ENCODE measurements around the gene NEO1. TPM values are rescaled to one million over a fixed set of nuclear protein-coding genes. Genes with fewer than 3 reads are reported as not detected.

Gene NEO1, protein sequence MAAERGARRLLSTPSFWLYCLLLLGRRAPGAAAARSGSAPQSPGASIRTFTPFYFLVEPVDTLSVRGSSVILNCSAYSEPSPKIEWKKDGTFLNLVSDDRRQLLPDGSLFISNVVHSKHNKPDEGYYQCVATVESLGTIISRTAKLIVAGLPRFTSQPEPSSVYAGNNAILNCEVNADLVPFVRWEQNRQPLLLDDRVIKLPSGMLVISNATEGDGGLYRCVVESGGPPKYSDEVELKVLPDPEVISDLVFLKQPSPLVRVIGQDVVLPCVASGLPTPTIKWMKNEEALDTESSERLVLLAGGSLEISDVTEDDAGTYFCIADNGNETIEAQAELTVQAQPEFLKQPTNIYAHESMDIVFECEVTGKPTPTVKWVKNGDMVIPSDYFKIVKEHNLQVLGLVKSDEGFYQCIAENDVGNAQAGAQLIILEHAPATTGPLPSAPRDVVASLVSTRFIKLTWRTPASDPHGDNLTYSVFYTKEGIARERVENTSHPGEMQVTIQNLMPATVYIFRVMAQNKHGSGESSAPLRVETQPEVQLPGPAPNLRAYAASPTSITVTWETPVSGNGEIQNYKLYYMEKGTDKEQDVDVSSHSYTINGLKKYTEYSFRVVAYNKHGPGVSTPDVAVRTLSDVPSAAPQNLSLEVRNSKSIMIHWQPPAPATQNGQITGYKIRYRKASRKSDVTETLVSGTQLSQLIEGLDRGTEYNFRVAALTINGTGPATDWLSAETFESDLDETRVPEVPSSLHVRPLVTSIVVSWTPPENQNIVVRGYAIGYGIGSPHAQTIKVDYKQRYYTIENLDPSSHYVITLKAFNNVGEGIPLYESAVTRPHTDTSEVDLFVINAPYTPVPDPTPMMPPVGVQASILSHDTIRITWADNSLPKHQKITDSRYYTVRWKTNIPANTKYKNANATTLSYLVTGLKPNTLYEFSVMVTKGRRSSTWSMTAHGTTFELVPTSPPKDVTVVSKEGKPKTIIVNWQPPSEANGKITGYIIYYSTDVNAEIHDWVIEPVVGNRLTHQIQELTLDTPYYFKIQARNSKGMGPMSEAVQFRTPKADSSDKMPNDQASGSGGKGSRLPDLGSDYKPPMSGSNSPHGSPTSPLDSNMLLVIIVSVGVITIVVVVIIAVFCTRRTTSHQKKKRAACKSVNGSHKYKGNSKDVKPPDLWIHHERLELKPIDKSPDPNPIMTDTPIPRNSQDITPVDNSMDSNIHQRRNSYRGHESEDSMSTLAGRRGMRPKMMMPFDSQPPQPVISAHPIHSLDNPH (N-terminal part only)
- total RNA-seq: 37.8 TPM
- long read RNA-seq, partial matches to known transcripts: 6 of 18 reads
- long read RNA-seq, other reads (novel, unspliced or antisense): 11 of 18 reads

DNA sequence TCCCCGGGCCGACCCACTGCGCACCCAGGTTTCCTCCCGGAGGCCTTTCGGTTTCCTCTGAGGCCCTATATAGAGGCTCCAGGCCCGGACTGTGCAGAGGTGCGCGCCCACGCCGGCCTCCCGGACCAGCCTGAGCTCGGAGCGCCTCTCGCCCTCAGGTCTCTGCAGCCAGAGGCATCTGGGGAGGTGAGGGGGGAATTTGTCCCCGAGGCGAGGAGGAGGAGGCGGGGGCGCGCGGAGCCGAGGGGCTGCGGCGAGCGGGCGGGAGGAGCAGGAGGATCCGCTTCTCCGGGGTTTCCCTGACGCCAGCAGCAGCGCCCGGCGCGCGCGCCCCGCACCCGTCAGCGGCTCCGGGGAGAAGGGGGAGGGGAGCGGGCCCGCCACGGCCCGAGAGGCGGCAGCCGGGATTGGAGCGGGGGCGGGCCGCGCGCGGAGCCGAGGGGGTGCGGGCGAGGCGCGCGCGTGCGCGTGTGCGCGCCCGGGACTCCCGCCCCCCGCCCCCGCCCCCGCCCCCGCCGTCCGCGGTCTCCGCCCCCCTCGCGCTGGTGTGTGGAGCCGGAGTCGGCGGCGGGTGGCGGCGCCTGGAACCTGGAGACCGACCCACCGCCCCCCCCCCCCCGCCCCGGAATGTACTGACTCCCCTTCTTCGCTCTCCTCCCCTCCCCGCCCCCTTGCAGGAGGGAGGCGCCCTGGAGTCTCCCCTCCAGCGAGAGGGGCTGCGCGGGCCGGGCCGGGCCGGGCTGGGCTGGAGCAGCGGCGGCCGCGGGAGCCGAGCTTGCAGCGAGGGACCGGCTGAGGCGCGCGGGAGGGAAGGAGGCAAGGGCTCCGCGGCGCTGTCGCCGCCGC is at the start of gene NEO1:
Gene NEO1 (plus strand): TSS at position 657 of the 846 bp plus-strand sequence. CDS start 213 bp downstream, outside the sequence.
- peak within 1 kb of the TSS; percentile 72 for H3K4me3 ChIP-seq
- peaks cover 26% of the 10 kb centered on the region for H3K4me1 ChIP-seq
- no peaks in the 10 kb centered on the region for H3K27me3 ChIP-seq (ENCODE audit: low read depth)
- TF ChIP-seq, protein P1, sequence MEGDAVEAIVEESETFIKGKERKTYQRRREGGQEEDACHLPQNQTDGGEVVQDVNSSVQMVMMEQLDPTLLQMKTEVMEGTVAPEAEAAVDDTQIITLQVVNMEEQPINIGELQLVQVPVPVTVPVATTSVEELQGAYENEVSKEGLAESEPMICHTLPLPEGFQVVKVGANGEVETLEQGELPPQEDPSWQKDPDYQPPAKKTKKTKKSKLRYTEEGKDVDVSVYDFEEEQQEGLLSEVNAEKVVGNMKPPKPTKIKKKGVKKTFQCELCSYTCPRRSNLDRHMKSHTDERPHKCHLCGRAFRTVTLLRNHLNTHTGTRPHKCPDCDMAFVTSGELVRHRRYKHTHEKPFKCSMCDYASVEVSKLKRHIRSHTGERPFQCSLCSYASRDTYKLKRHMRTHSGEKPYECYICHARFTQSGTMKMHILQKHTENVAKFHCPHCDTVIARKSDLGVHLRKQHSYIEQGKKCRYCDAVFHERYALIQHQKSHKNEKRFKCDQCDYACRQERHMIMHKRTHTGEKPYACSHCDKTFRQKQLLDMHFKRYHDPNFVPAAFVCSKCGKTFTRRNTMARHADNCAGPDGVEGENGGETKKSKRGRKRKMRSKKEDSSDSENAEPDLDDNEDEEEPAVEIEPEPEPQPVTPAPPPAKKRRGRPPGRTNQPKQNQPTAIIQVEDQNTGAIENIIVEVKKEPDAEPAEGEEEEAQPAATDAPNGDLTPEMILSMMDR (IDR thresholded peaks at IDR 0.05): no peak
- intact Hi-C loops (cut with DNase I): no loop called here
- no peaks in the 10 kb centered on the region for H3K9me3 ChIP-seq
- ATAC-seq (peak; percentile 95 to 96), DNase-seq (peak; percentile 90)
- H3K36me3 ChIP-seq: no peaks in the 10 kb centered on the region
- H3K27ac ChIP-seq: peak within 1 kb of the TSS; percentile 91

GRCh38 chr15:73004462-73004861 is 47.8 kb upstream of the NEO1 start:
- H3K27me3 ChIP-seq (ENCODE audit: low read depth): peaks cover 5% of the 10 kb centered on the region
- intact Hi-C loops (cut with DNase I): no loop called here
- H3K27ac ChIP-seq: no peak overlapping the region
- DNase-seq (no peak), ATAC-seq (no peak)
- no peaks in the 10 kb centered on the region for H3K36me3 ChIP-seq
- TF ChIP-seq, protein P1 (IDR thresholded peaks at IDR 0.05): no peak
- no peaks in the 10 kb centered on the region for H3K9me3 ChIP-seq
- H3K4me1 ChIP-seq: no peaks in the 10 kb centered on the region
- H3K4me3 ChIP-seq: no peak overlapping the region

DNA sequence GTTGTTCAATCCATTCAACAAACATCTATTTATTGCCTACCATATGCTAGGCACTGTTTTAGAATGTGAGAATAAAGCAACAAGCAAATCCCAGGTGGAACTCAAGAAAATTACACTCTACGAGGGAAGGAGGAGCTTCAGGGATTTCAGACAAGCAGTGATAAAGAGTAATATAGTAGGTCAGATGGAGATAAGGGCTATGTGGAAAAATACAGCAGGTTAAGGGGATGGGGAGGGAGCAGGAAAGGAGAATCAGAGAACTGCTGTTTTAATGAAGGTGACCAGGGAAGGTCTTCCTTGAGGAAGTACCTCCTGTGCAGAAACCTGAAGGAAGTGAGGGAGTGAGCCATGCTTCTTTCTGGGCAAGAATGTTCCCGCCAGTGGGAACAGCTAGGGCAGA is 47.2 kb upstream of the NEO1 start:
- TF ChIP-seq, protein P1 (IDR thresholded peaks at IDR 0.05): no peak
- Histone ChIP-seq H3K27ac (no peak overlapping the region), H3K36me3 (no peaks in the 10 kb centered on the region), H3K4me3 (no peak overlapping the region), H3K9me3 (no peaks in the 10 kb centered on the region), H3K4me1 (no peaks in the 10 kb centered on the region), H3K27me3 (ENCODE audit: low read depth) (peaks cover 6% of the 10 kb centered on the region)
- ATAC-seq: no peak
- no peak for DNase-seq
- intact Hi-C loops (cut with DNase I): no loop called here

DNA sequence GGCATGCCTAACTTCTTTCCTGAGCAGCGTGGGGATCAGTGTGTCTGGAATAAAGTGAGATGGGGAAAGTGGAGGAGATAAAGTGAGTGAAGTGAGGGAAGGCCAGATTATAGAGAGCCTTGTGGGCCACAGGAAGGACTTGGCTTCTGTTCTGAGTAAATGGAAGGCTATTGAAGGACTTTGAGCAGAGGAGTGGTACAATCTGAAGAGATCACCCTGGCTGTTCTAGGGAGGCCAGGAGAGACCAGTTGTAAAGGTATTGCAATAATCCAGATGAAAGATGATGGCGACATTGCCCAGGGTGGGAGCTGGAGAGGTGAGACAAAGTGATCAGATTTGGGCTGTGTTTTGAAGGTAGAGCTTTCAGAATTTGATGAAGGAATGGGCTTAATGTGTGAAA is 46.8 kb upstream of the NEO1 start:
- intact Hi-C loops (cut with DNase I): no loop called here
- peaks cover 6% of the 10 kb centered on the region for H3K27me3 ChIP-seq (ENCODE audit: low read depth)
- H3K36me3 ChIP-seq: no peaks in the 10 kb centered on the region
- no peak overlapping the region for H3K27ac ChIP-seq
- ATAC-seq: no peak
- no peak for DNase-seq
- H3K4me1 ChIP-seq: no peaks in the 10 kb centered on the region
- no peak overlapping the region for H3K4me3 ChIP-seq
- TF ChIP-seq, protein P1 (IDR thresholded peaks at IDR 0.05): no peak
- no peaks in the 10 kb centered on the region for H3K9me3 ChIP-seq

Data from lower lobe of right lung (tissue), 2 donors.